H9 (cell line): ENCODE data around the gene CDC45. TPM values are rescaled to one million over a fixed set of nuclear protein-coding genes. Genes with fewer than 3 reads are reported as not detected.

ENCODE experiments used
- DNase-seq: peaks from one replicate; pipeline ENCODE4 v3.0.0-alpha.2; 2017
- H2AFZ ChIP-seq: one replicate; pipeline ENCODE4 v1.6.1; 2013; ENCODE audit warnings: mild to moderate bottlenecking, low read length, control low read depth, moderate library complexity
- H2AK5ac ChIP-seq: 2 replicates; pipeline ENCODE4 v1.6.1; 2013; ENCODE audit warnings: low read length, control low read depth, mixed read lengths; ENCODE audit not compliant: insufficient read length
- H2BK120ac ChIP-seq: one replicate; pipeline ENCODE4 v1.6.1; 2013; ENCODE audit warnings: low read depth, mild to moderate bottlenecking, low read length, control low read depth, inconsistent platforms; ENCODE audit not compliant: poor library complexity, severe bottlenecking
- H2BK12ac ChIP-seq: 2 replicates; pipeline ENCODE4 v1.6.1; 2013; ENCODE audit warnings: low read length, control low read depth, mixed read lengths, low read depth; ENCODE audit not compliant: insufficient read length
- H2BK15ac ChIP-seq: 2 replicates; pipeline ENCODE4 v1.6.1; 2013; ENCODE audit warnings: low read depth, low read length, control low read depth
- H2BK20ac ChIP-seq: one replicate; pipeline ENCODE4 v1.6.1; 2013; ENCODE audit warnings: low read depth, mild to moderate bottlenecking, low read length, control low read depth, inconsistent platforms; ENCODE audit not compliant: poor library complexity, severe bottlenecking
- H2BK5ac ChIP-seq: 2 replicates; pipeline ENCODE4 v1.6.1; 2013; ENCODE audit warnings: low read length, control low read depth, mixed read lengths; ENCODE audit not compliant: insufficient read length
- H3K14ac ChIP-seq: 2 replicates; pipeline ENCODE4 v1.6.1; 2013; ENCODE audit warnings: low read length, control low read depth; ENCODE audit not compliant: insufficient read depth
- H3K18ac ChIP-seq: 2 replicates; pipeline ENCODE4 v1.6.1; 2013; ENCODE audit warnings: low read depth, mild to moderate bottlenecking, mixed read lengths, low read length, control low read depth; ENCODE audit not compliant: insufficient read length
- H3K23ac ChIP-seq: 2 replicates; pipeline ENCODE4 v1.6.1; 2013; ENCODE audit warnings: low read length, control low read depth, mixed read lengths, low read depth; ENCODE audit not compliant: insufficient read length
- H3K23me2 ChIP-seq: 2 replicates; pipeline ENCODE4 v1.6.1; 2013; ENCODE audit warnings: low read depth, mild to moderate bottlenecking, mixed read lengths, low read length, control low read depth; ENCODE audit not compliant: insufficient read length, poor library complexity, severe bottlenecking
- H3K27ac ChIP-seq: 2 replicates; pipeline ENCODE4 v1.5.1; 2013; ENCODE audit warnings: low read length, control low read depth, mixed read lengths, low read depth; ENCODE audit not compliant: insufficient read length
- H3K27me3 ChIP-seq: 2 replicates; pipeline ENCODE4 v1.6.1; 2013; ENCODE audit warnings: low read length, control low read depth, inconsistent platforms; ENCODE audit not compliant: insufficient read depth
- H3K4ac ChIP-seq: 2 replicates; pipeline ENCODE4 v1.6.1; 2013; ENCODE audit warnings: low read depth, mild to moderate bottlenecking, control low read depth, inconsistent platforms, low read length, moderate library complexity
- H3K4me1 ChIP-seq: 2 replicates; pipeline ENCODE4 v1.6.1; 2013; ENCODE audit warnings: low read length, control low read depth, inconsistent platforms; ENCODE audit not compliant: insufficient read depth
- H3K4me2 ChIP-seq: 2 replicates; pipeline ENCODE4 v1.6.1; 2013; ENCODE audit warnings: low read length, control low read depth, mixed read lengths; ENCODE audit not compliant: insufficient read length, insufficient read depth
- H3K56ac ChIP-seq: 2 replicates; pipeline ENCODE4 v1.6.1; 2013; ENCODE audit warnings: low read depth, mild to moderate bottlenecking, mixed read lengths, low read length, control low read depth; ENCODE audit not compliant: insufficient read length
- H3K79me1 ChIP-seq: 2 replicates; pipeline ENCODE4 v1.6.1; 2013; ENCODE audit warnings: low read depth, mild to moderate bottlenecking, moderate library complexity, low read length, control low read depth, inconsistent platforms; ENCODE audit not compliant: insufficient read depth, poor library complexity, severe bottlenecking
- H3K79me2 ChIP-seq: 2 replicates; pipeline ENCODE4 v1.6.1; 2013; ENCODE audit warnings: low read length, control low read depth, inconsistent platforms; ENCODE audit not compliant: insufficient read depth
- H3K9ac ChIP-seq: 2 replicates; pipeline ENCODE4 v1.6.1; 2013; ENCODE audit warnings: low read length, control low read depth, mixed read lengths; ENCODE audit not compliant: insufficient read length; ENCODE audit errors: extremely low read depth
- H3K9me3 ChIP-seq: one replicate; pipeline ENCODE4 v1.6.1; 2013; ENCODE audit warnings: low read depth, low read length, inconsistent platforms; ENCODE audit not compliant: control insufficient read depth
- H3T11ph ChIP-seq: one replicate; pipeline ENCODE4 v1.6.1; 2013; ENCODE audit warnings: mild to moderate bottlenecking, low read length, control low read depth, inconsistent platforms
- H4K20me1 ChIP-seq: one replicate; pipeline ENCODE4 v1.6.1; 2013; ENCODE audit not compliant: control insufficient read depth, insufficient read length, insufficient read depth
- H4K5ac ChIP-seq: 2 replicates; pipeline ENCODE4 v1.6.1; 2013; ENCODE audit warnings: low read depth, mild to moderate bottlenecking, mixed read lengths, low read length, control low read depth; ENCODE audit not compliant: insufficient read length
- H4K8ac ChIP-seq: replicated peaks from 2 replicates; pipeline ENCODE4 v1.6.1; 2013; ENCODE audit warnings: low read length, control low read depth, mixed read lengths, low read depth; ENCODE audit not compliant: insufficient read length
- H4K91ac ChIP-seq: 2 replicates; pipeline ENCODE4 v1.6.1; 2013; ENCODE audit warnings: low read depth, mild to moderate bottlenecking, moderate library complexity, mixed read lengths, low read length, control low read depth; ENCODE audit not compliant: insufficient read length
- H3K27ac Mint-ChIP-seq, 3 experiments: 2 replicates in 2 of 3; 3 replicates in 1 of 3; pipeline ENCODE4 v1.8.0; 2020 to 2021; ENCODE audit warnings: mixed read lengths in 3 of 3, mild to moderate bottlenecking in 1 of 3, moderate library complexity in 1 of 3
- H3K27me3 Mint-ChIP-seq: 2 replicates; pipeline ENCODE4 v1.8.0; 2021; ENCODE audit warnings: low read depth, mild to moderate bottlenecking, moderate library complexity, mixed read lengths
- H3K36me3 Mint-ChIP-seq, 3 experiments: 2 replicates in 2 of 3; 3 replicates in 1 of 3; pipeline ENCODE4 v1.8.0; 2020 to 2021; ENCODE audit warnings: low read depth in 3 of 3, mixed read lengths in 3 of 3; ENCODE audit not compliant: insufficient read depth in 1 of 3
- H3K4me1 Mint-ChIP-seq, 2 experiments: 2 replicates each; pipeline ENCODE4 v1.8.0; 2020; ENCODE audit warnings: mixed read lengths in 2 of 2
- H3K4me3 Mint-ChIP-seq, 2 experiments: 2 replicates in 1 of 2; 3 replicates in 1 of 2; pipeline ENCODE4 v1.8.0; 2020 to 2021; ENCODE audit warnings: mild to moderate bottlenecking in 2 of 2, mixed read lengths in 2 of 2, moderate library complexity in 1 of 2
- H3K9me3 Mint-ChIP-seq, 2 experiments: 2 replicates in 1 of 2; 3 replicates in 1 of 2; pipeline ENCODE4 v1.8.0; 2020; ENCODE audit warnings: mild to moderate bottlenecking in 2 of 2, mixed read lengths in 2 of 2, moderate library complexity in 1 of 2
- CTCF ChIP-seq: fragments of 200-600 bp; sonication (generic); conservative IDR thresholded peaks from 3 replicates; pipeline ENCODE4 v1.8.0; 2021; ENCODE audit warnings: antibody characterized with exemption, mild to moderate bottlenecking
- WGBS: extraction: QIAGEN DNeasy Blood & Tissue Kit; methylation state at CpG from one replicate; pipeline ENCODE4 v1.1.7; 2013; ENCODE audit warnings: missing lambda C conversion rate, low lambda C conversion rate, mixed read lengths; ENCODE audit not compliant: insufficient read length; ENCODE audit errors: extremely low coverage; 5-methylcytosine and 5-hydroxymethylcytosine counted together
- total RNA-seq: library from RNA; stranded (reverse); gene quantifications from 2 replicates; pipeline ENCODE4 v1.2.1, GENCODE V29; 2021

The CDC45 gene
- total RNA-seq, 1 experiment from 2014 or later: 35.7 TPM

GRCh38 chr22:19536564-19536963 lies 56.8 kb downstream of the CDC45 start:
- no peaks in the 10 kb centered on the region for H3K9me3 ChIP-seq
- H3K4me2 ChIP-seq: no peak overlapping the region
- no peak overlapping the region for H2AFZ ChIP-seq
- H3K56ac ChIP-seq: no peak overlapping the region
- no CpG with 5 or more reads among the region's 9 CpGs for WGBS
- no peaks in the 10 kb centered on the region for H3K36me3 Mint-ChIP-seq
- peaks cover 0 to 4% of the 10 kb centered on the region in 2 experiments; a peak in 3 of 4 replicates for H3K4me1 Mint-ChIP-seq
- no peaks in the 10 kb centered on the region for H3K79me1 ChIP-seq
- no peak overlapping the region for H2BK5ac ChIP-seq
- H4K5ac ChIP-seq: no peak overlapping the region
- H4K8ac ChIP-seq: no peak overlapping the region
- no peak overlapping the region for H3T11ph ChIP-seq
- no peak for TF ChIP-seq CTCF
- no peak overlapping the region for H3K18ac ChIP-seq
- no peak overlapping the region for H3K4me3 Mint-ChIP-seq
- no peak overlapping the region for H4K91ac ChIP-seq
- H3K27me3 ChIP-seq: no peaks in the 10 kb centered on the region
- H2BK120ac ChIP-seq: no peak overlapping the region
- peaks cover 3% of the 10 kb centered on the region; the same call in 1 of the 2 replicates for H3K27me3 Mint-ChIP-seq
- no peak overlapping the region for H3K23ac ChIP-seq
- no peak overlapping the region for H3K4ac ChIP-seq
- no peak overlapping the region for H2BK20ac ChIP-seq
- no peaks in the 10 kb centered on the region for H3K79me2 ChIP-seq
- H3K27ac ChIP-seq: no peak overlapping the region
- no peaks in the 10 kb centered on the region for H4K20me1 ChIP-seq
- no peaks in the 10 kb centered on the region for H3K4me1 ChIP-seq
- no peaks in the 10 kb centered on the region for H3K23me2 ChIP-seq
- no peak overlapping the region for H2BK12ac ChIP-seq
- DNase-seq: no peak
- no peak overlapping the region for H2BK15ac ChIP-seq
- H3K9me3 Mint-ChIP-seq: no peaks in the 10 kb centered on the region
- H3K9ac ChIP-seq: no peak overlapping the region
- H3K27ac Mint-ChIP-seq: no peak overlapping the region
- H2AK5ac ChIP-seq: no peak overlapping the region
- no peak overlapping the region for H3K14ac ChIP-seq
